ENCODE data around the gene TAF11L12.
"Not testable (repeated sequence)": the region's sequence is repeated elsewhere in the genome, so short reads cannot be mapped to it uniquely, and the experiment has no call there.

Gene TAF11L12

DNA sequence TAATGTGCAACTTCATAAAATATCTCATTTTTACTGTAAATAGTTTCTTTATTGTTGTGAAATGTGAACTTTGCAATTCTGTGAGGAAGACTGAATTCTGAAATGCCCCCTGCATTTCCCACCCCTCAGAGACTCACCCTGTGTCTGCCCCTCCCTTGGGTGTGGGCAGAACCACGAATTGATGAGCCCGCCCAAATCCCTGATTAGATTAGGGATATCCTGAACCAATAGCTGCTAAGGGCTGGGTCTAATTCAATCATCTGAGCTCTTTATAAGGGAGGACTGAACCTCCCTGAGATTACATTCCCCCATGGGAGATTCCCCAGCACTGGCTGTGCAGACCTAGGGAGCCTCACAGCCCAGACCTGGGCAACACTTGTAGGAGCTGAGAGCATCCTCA lies at the start of gene TAF11L12:
TSS of gene TAF11L12 (plus strand) at position 301 of the 400 bp plus-strand sequence.
- DNase-seq (ENCODE audit: low read depth in 2 of 2) = not testable (repeated sequence)

GRCh38 chr5:17585658-17586057 lies 24.5 kb upstream of the TAF11L12 start, which contains the start of gene TAF11L7:
Gene TAF11L7 (minus strand): TSS chr5:17585758.
- DNase-seq (ENCODE audit: low read depth in 2 of 2) = not testable (repeated sequence)

DNA sequence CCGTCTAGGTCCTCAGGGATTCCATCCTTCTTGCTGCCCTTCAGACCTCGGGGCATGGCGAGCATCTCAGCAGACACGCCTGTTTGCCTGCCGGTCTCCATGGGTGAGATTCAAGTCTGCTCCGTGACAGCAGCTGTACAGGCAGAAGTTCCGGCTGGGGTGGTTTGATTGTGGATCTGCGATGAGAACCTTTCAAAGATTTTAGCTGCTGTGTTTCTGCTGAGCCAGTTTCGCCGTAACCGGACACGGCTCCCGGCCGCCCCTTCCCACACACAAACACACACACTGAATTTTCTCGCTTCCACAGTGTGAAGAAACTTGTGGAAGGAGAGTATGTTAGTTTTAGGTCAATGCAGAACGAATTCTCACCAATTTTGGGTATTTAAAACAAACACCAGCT lies 19.3 kb upstream of the TAF11L12 start, which contains the start of gene TAF11L8:
TSS of gene TAF11L8 (minus strand) at position 101 of the 400 bp plus-strand sequence.
- not testable (repeated sequence) for DNase-seq (ENCODE audit: low read depth in 2 of 2)

DNA sequence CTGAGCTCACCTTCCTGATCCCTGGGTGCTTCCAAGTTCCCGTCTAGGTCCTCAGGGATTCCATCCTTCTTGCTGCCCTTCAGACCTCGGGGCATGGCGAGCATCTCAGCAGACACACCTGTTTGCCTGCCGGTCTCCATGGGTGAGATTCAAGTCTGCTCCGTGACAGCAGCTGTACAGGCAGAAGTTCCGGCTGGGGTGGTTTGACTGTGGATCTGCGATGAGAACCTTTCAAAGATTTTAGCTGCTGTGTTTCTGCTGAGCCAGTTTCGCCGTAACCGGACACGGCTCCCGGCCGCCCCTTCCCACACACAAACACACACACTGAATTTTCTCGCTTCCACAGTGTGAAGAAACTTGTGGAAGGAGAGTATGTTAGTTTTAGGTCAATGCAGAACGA lies 15.9 kb upstream of the TAF11L12 start, which contains the start of gene TAF11L9:
TSS of gene TAF11L9 (minus strand) at position 140 of the 400 bp plus-strand sequence.
- DNase-seq (ENCODE audit: low read depth in 2 of 2) = not testable (repeated sequence)

DNA sequence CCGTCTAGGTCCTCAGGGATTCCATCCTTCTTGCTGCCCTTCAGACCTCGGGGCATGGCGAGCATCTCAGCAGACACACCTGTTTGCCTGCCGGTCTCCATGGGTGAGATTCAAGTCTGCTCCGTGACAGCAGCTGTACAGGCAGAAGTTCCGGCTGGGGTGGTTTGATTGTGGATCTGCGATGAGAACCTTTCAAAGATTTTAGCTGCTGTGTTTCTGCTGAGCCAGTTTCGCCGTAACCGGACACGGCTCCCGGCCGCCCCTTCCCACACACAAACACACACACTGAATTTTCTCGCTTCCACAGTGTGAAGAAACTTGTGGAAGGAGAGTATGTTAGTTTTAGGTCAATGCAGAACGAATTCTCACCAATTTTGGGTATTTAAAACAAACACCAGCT lies 12.5 kb upstream of the TAF11L12 start, which contains the start of gene TAF11L10:
TSS of gene TAF11L10 (minus strand) at position 101 of the 400 bp plus-strand sequence.
- not testable (repeated sequence) for DNase-seq (ENCODE audit: low read depth in 2 of 2)

GRCh38 chr5:17603880-17604279 lies 6.3 kb upstream of the TAF11L12 start, which contains the start of gene TAF11L11:
Gene TAF11L11 (plus strand): TSS chr5:17604183.
- DNase-seq (ENCODE audit: low read depth in 2 of 2) = not testable (repeated sequence)

GRCh38 chr5:17604951-17605350 lies 5.2 kb upstream of the TAF11L12 start:
- no peak for DNase-seq (ENCODE audit: low read depth in 2 of 2)

GRCh38 chr5:17607461-17607860 lies 2.7 kb upstream of the TAF11L12 start:
- not testable (repeated sequence) for DNase-seq (ENCODE audit: low read depth in 2 of 2)

- no peak for DNase-seq (ENCODE audit: low read depth in 2 of 2)
Measured at GRCh38 chr5:17614872-17615605, 4.8 kb downstream of the TAF11L12 start.

DNA sequence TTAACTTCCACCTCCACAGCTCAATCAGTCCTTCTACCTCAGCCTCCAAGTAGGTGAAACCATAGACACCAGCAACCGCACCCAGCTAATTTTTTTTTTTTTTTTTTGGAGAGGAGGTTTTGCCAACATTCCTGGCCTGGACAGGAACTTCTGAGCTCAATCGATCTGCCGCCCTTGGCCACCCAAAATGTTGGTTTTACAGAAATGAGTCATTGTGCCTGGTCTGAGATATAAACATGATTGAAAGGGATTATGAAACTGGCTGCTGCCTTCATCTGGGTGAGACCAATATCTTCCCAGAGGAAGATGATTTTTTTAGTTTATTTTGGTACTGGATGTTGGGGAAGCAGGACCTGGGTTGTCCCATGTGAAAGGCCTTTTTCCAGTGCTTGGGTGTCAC lies 9.2 kb downstream of the TAF11L12 start:
- no peak for DNase-seq (ENCODE audit: low read depth in 2 of 2)

- DNase-seq (ENCODE audit: low read depth in 2 of 2) = no peak
Measured at GRCh38 chr5:17620627-17621026, 10.4 kb downstream of the TAF11L12 start.

- DNase-seq (ENCODE audit: low read depth in 2 of 2) = no peak
Measured at GRCh38 chr5:17625686-17626085, 15.5 kb downstream of the TAF11L12 start.

DNA sequence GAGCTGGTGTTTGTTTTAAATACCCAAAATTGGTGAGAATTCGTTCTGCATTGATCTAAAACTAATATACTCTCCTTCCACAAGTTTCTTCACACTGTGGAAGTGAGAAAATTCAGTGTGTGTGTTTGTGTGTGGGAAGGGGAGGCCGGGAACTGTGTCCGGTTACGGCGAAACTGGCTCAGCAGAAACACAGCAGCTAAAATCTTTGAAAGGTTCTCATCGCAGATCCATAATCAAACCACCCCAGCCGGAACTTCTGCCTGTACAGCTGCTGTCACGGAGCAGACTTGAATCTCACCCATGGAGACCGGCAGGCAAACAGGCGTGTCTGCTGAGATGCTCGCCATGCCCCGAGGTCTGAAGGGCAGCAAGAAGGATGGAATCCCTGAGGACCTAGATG lies 21.6 kb downstream of the TAF11L12 start, which contains the start of gene TAF11L13:
TSS of gene TAF11L13 (plus strand) at position 301 of the 400 bp plus-strand sequence.
- DNase-seq (ENCODE audit: low read depth in 2 of 2) = not testable (repeated sequence)

DNA sequence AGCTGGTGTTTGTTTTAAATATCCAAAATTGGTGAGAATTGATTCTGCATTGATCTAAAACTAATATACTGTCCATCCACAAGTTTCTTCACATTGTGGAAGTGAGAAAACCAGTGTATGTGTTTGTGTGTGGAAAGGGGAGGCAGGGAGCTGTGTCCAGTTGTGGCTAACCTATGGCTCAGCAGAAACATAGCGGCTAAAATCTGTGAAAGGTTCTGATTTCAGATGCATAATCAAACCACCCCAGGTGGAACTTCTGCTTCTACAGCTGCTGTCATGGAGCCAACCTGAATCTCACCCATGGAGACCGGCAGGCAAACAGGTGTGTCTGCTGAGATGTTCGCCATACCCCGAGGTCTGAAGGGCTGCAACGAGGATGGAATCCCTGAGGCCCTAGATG lies 24.0 kb downstream of the TAF11L12 start, which contains the start of gene TAF11L14:
TSS of gene TAF11L14 (plus strand) at position 301 of the 400 bp plus-strand sequence.
- no peak for DNase-seq (ENCODE audit: low read depth in 2 of 2)

GRCh38 chr5:17649232-17649631 lies 39.0 kb downstream of the TAF11L12 start:
- DNase-seq (ENCODE audit: low read depth in 2 of 2) = not testable (repeated sequence)

DNA sequence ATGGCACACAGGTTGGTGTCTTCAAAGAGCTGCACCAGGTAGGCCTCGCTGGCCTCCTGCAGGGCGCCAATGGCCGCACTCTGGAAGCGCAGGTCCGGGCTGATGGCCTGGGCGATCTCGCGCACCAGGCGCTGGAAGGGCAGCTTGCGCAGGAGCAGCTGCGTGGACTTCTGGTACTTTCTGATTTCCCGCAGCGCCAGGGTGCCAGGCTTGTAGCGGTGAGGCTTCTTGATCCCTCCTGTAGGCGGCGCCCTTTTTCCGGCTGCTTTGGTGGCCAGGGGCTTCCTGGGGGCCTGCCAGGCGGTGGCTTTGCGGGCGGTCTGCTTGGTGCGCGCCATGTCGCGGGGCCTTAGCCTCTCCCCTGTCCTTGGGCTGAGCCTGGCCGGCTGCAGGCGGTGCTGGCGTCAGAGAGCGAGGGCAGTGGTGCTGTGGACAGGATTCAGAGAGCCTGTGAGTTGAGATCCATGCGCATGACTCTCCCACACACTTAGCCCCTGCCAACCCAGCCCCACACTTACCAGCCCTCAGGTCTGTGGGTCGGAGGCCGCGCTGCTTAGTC lies 45.1 kb downstream of the TAF11L12 start:
- not testable (repeated sequence) for DNase-seq (ENCODE audit: low read depth in 2 of 2)

DNA sequence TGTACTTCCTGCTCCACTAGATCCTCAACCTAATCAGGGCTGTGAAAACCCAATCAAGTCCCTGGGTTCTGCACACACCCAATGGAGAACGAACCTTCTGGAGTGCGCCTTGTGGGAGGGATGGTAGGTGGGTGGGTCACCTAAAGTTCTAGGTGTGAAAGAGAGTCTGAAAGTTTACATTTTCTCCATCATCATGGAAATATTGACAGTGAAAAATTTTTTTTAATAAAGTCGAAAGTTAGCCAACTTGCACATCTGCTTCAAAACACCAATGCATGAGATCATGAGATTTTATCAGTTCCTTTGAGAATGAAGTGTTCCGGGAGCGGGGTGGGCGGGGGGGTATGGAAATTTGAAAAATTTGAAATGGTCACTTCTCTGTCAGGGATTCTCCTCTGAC lies 45.7 kb downstream of the TAF11L12 start:
- no peak for DNase-seq (ENCODE audit: low read depth in 2 of 2)
